Epithelial cell of proximal tubule (primary cell): ENCODE measurements around the gene ATP6V0A4. TPM values are rescaled to one million over a fixed set of nuclear protein-coding genes. Genes with fewer than 3 reads are reported as not detected.

Experiments
- DNase-seq: peaks from one replicate; pipeline ENCODE4 v3.0.0-alpha.2; 2011; ENCODE audit warnings: low read depth
- H3K4me3 ChIP-seq: 2 replicates; pipeline ENCODE4 v1.5.1; 2011; ENCODE audit warnings: low read depth, mild to moderate bottlenecking, low read length
- total RNA-seq: library from RNA; depleted of rRNA; stranded (reverse); fragments of >200 nt; gene quantifications from 2 replicates; pipeline ENCODE4 v1.2.3, GENCODE V29; 2015
- TF ChIP-seq, protein P1 (sequence below): conservative IDR thresholded peaks from 2 replicates; pipeline ENCODE4 v1.5.1; 2012; ENCODE audit warnings: low read depth, mild to moderate bottlenecking, low read length

Gene ATP6V0A4
- total RNA-seq, 1 donor from 2014 or later: 0.58 TPM

DNA sequence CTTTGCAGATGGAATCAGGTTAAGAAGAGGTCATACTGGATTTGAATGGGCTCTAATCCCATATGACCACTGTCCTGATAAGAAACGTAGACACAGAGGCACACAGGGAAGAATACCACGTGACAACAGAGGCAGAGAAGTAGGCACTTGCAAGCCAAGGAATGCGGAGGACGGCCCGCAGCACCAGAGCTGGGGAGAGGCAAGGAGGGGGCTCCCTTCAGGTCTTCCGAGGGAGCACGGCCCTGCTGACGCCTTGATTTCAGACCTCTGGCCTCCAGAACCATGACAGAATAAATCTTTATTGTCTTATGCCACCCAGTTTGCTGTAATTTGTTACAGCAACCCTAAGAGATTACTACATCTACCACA lies 44.9 kb downstream of the ATP6V0A4 start:
- no peak overlapping the region for H3K4me3 ChIP-seq
- TF ChIP-seq, protein P1, sequence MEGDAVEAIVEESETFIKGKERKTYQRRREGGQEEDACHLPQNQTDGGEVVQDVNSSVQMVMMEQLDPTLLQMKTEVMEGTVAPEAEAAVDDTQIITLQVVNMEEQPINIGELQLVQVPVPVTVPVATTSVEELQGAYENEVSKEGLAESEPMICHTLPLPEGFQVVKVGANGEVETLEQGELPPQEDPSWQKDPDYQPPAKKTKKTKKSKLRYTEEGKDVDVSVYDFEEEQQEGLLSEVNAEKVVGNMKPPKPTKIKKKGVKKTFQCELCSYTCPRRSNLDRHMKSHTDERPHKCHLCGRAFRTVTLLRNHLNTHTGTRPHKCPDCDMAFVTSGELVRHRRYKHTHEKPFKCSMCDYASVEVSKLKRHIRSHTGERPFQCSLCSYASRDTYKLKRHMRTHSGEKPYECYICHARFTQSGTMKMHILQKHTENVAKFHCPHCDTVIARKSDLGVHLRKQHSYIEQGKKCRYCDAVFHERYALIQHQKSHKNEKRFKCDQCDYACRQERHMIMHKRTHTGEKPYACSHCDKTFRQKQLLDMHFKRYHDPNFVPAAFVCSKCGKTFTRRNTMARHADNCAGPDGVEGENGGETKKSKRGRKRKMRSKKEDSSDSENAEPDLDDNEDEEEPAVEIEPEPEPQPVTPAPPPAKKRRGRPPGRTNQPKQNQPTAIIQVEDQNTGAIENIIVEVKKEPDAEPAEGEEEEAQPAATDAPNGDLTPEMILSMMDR: no peak
- DNase-seq: no peak

DNA sequence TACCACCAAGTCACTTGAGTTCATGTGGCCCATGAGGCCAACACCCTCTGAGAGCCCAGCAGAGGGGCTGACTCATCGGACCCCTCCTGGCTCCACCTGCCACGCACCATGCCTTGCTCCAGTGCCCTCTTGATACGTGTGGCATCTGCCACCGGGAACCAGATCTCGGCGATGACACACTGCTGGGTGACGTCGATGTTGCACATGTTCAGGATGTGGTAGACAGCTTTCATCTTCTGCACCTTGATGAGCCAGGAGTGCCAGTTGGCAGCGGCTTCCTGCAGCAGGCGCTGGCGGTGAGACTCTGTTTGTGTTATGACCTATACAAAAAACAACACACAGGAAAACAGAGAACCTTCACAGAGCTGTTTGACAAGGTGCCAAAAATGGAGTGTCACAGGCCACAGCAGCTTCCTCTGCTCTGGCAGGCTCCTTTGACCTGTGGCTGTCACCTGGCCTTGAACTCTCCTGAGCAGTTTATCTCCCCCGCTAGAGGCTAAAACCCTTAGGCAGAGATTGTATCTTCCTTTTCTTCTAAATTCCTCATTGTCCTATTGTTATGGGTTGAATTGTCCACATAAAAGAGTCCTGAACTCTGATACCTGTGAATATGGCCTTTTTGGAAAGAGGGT lies 45.4 kb downstream of the ATP6V0A4 start:
- TF ChIP-seq, protein P1: no peak
- peak; percentile 82 for DNase-seq
- H3K4me3 ChIP-seq: no peak overlapping the region

DNA sequence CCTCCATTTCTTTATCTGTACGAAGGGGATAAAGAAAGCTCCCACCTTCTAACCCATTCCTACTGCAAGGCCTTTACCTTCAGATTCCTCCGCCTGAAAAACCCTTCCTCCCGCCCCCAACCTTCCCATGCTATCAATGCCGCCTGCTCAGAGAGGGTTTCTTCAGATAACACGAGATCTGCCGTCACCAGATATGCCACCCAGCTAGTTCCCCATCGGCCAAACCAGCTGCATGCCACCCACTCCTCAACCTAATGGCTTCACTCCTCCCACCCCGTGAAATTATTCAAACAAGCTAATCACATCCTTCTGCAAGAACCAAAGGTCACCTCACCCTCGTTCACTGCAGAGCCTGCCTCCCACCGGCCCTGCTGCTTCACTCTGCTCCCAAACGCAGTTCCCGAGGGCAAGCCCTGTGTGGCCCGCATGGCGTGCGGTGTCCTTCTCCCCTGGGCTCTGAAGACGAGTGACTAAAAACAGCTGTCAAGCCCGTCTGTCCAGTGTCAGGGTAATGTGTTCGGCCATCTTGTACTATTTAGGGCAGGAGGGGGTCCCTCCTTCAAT lies 47.0 kb downstream of the ATP6V0A4 start:
- H3K4me3 ChIP-seq: no peak overlapping the region
- TF ChIP-seq, protein P1: no peak
- DNase-seq: no peak

DNA sequence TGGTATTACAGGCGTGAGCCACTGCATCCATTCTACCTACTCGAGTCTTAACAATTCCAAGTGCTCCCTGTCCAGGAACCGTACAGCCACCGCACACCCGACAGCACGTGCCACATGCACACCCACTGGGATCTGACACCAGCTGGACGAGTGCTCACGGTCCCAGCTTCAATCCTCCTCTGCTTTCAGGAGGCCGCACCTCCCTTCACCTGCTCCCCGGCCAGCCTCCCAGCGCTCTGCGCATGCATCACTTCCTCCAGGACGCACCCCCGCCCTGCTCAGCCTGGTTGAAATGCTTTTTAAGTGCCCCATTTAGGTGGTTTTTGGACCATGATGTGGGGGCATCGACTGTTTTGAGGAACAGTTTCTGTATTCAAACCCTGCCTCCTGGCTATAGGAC lies 47.5 kb downstream of the ATP6V0A4 start:
- TF ChIP-seq, protein P1: no peak
- no peak for DNase-seq
- H3K4me3 ChIP-seq: no peak overlapping the region

- TF ChIP-seq, protein P1: no peak
- H3K4me3 ChIP-seq: no peak overlapping the region
- DNase-seq: no peak
Observed at GRCh38 chr7:138749960-138750359, 48.0 kb downstream of the ATP6V0A4 start.

DNA sequence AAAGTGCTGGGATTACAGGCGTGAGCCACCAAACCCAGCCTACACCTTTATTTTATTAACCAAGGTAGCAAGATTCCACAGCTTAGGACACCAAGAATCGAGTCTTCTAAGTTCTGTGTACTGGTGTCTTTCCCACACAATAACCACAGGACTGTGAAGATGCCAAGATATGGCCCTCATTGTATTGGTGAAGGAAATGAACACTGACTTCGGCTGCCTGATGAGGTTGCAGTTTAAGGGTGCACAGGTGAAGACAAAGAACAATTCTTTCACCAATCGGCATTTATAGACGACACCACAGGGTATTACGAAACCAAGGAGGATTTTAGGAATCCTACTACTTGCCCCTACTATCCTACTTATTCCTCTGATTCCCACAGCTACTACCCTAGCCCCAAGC lies 49.3 kb downstream of the ATP6V0A4 start:
- TF ChIP-seq, protein P1: no peak

DNA sequence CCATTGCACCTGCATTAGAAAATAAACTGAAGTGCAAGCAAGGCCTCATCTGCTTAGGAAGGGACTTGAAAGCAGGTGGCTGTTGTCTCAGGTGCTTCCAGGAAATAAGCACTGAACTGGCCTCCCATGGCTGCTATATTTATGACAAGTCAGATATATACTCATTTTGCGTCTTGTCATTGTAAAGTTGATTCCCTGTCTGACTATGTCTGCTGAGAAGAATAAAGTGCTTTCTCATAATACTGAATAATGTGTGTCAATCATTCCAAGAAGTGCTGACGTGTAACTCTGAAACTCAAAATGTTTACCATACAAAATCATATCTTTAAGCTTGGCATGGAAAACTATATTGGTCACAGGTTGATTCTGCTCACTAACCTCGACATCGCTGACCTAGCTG lies 51.9 kb downstream of the ATP6V0A4 start:
- H3K4me3 ChIP-seq: no peak overlapping the region
- DNase-seq: no peak
- TF ChIP-seq, protein P1: no peak

More for the DNA sequence above, 49.3 kb downstream of the ATP6V0A4 start:
- H3K4me3 ChIP-seq: no peak overlapping the region
- no peak for DNase-seq
